Peyer's patch (tissue), 4 donors: ENCODE measurements around the gene LMO7. TPM values are rescaled to one million over a fixed set of nuclear protein-coding genes. Genes with fewer than 3 reads are reported as not detected.

Source experiments
- DNase-seq, 3 donors: peaks; one replicate each; pipeline ENCODE4 v3.0.0-alpha.2; 2017 to 2019
- H3K27ac ChIP-seq, 4 donors: fragments of 200-600 bp; sonication (generic); one replicate each; pipeline ENCODE4 v1.5.1; 2016 to 2019
- H3K27me3 ChIP-seq, 2 donors: fragments of 200-600 bp; sonication (generic); one replicate each; pipeline ENCODE4 v1.5.1; 2019
- H3K36me3 ChIP-seq, 3 donors: fragments of 200-600 bp; sonication (generic); one replicate each; pipeline ENCODE4 v1.5.1; 2016 to 2019
- H3K4me1 ChIP-seq, 4 donors: fragments of 200-600 bp; sonication (generic); one replicate each; pipeline ENCODE4 v1.5.1; 2016 to 2019
- H3K4me3 ChIP-seq, 4 donors: fragments of 200-600 bp; sonication (generic); 1 replicate in 3 of 4; 2 replicates in 1 of 4; pipeline ENCODE4 v1.5.1; 2016 to 2019; ENCODE audit warnings: mild to moderate bottlenecking in 1 of 4
- H3K9me3 ChIP-seq, 4 donors: fragments of 200-600 bp; sonication (generic); one replicate each; pipeline ENCODE4 v1.5.1; 2016 to 2019; ENCODE audit warnings: mild to moderate bottlenecking in 1 of 4
- CTCF ChIP-seq, 6 experiments: fragments of 450-650 bp in 4 of 6; fragments of 200-600 bp in 2 of 6; sonication (generic) in 1 of 6; IDR thresholded peaks; one replicate each; pipeline ENCODE4 v1.5.1; 2017 to 2019; ENCODE audit warnings: antibody characterized with exemption in 6 of 6, mild to moderate bottlenecking in 3 of 6, moderate library complexity in 1 of 6
- POLR2A ChIP-seq, 2 donors: fragments of 450-650 bp; IDR thresholded peaks; one replicate each; pipeline ENCODE4 v1.5.1; 2017; ENCODE audit warnings: antibody characterized with exemption in 2 of 2, mild to moderate bottlenecking in 2 of 2, moderate library complexity in 2 of 2
- total RNA-seq, 4 donors: library from RNA; depleted of rRNA; stranded (reverse); fragments of >200 nt; gene quantifications; one replicate each; pipeline ENCODE4 v1.1.0, GENCODE V29; 2016

The LMO7 gene
- total RNA-seq, 4 donors from 2014 or later = 74.3 to 365 (median 327) TPM

- H3K27me3 ChIP-seq = no peaks in the 10 kb centered on the region
- H3K27ac ChIP-seq = no peak overlapping the region
- DNase-seq = no peak
- H3K36me3 ChIP-seq = no peaks in the 10 kb centered on the region
- no peak overlapping the region for H3K4me3 ChIP-seq
- TF ChIP-seq CTCF (IDR thresholded peaks at IDR 0.05) = no peak
- H3K9me3 ChIP-seq = no peaks in the 10 kb centered on the region
- H3K4me1 ChIP-seq = no peaks in the 10 kb centered on the region
Measured at GRCh38 chr13:75745387-75745786, 109.3 kb downstream of the LMO7 start.

- TF ChIP-seq POLR2A (IDR thresholded peaks at IDR 0.05) = no peak
- Histone ChIP-seq H3K4me3 (no peak overlapping the region), H3K27ac (no peak overlapping the region), H3K4me1 (no peaks in the 10 kb centered on the region), H3K9me3 (no peaks in the 10 kb centered on the region), H3K27me3 (no peaks in the 10 kb centered on the region), H3K36me3 (no peaks in the 10 kb centered on the region)
- DNase-seq = no peak
Measured at GRCh38 chr13:75748874-75749273, 112.7 kb downstream of the LMO7 start.

- TF ChIP-seq POLR2A (IDR thresholded peaks at IDR 0.05) (no peak), CTCF (IDR thresholded peaks at IDR 0.05) (no peak)
Measured at GRCh38 chr13:75749407-75749806, 113.3 kb downstream of the LMO7 start.

GRCh38 chr13:75751350-75751749 lies 115.2 kb downstream of the LMO7 start:
- DNase-seq = no peak
- TF ChIP-seq POLR2A (IDR thresholded peaks at IDR 0.05) = no peak
- TF ChIP-seq CTCF (IDR thresholded peaks at IDR 0.05) = no peak
- H3K4me3 ChIP-seq = no peak overlapping the region
- H3K9me3 ChIP-seq = no peaks in the 10 kb centered on the region
- no peaks in the 10 kb centered on the region for H3K36me3 ChIP-seq
- H3K27me3 ChIP-seq = no peaks in the 10 kb centered on the region
- H3K4me1 ChIP-seq = no peaks in the 10 kb centered on the region
- H3K27ac ChIP-seq = no peak overlapping the region

More at GRCh38 chr13:75749407-75749806, 113.3 kb downstream of the LMO7 start:
- H3K4me1 ChIP-seq = no peaks in the 10 kb centered on the region
- H3K4me3 ChIP-seq = no peak overlapping the region
- H3K36me3 ChIP-seq = no peaks in the 10 kb centered on the region
- DNase-seq = no peak
- H3K27ac ChIP-seq = no peak overlapping the region
- H3K27me3 ChIP-seq = no peaks in the 10 kb centered on the region
- no peaks in the 10 kb centered on the region for H3K9me3 ChIP-seq

GRCh38 chr13:75752826-75753225 lies 116.7 kb downstream of the LMO7 start:
- H3K27ac ChIP-seq = no peak overlapping the region
- H3K9me3 ChIP-seq = no peaks in the 10 kb centered on the region
- DNase-seq = no peak
- no peaks in the 10 kb centered on the region for H3K4me1 ChIP-seq
- TF ChIP-seq POLR2A (IDR thresholded peaks at IDR 0.05) (no peak), CTCF (IDR thresholded peaks at IDR 0.05) (no peak)
- no peaks in the 10 kb centered on the region for H3K36me3 ChIP-seq
- no peaks in the 10 kb centered on the region for H3K27me3 ChIP-seq
- no peak overlapping the region for H3K4me3 ChIP-seq

GRCh38 chr13:75754936-75755335 lies 118.8 kb downstream of the LMO7 start:
- H3K27ac ChIP-seq = no peak overlapping the region
- no peak overlapping the region for H3K4me3 ChIP-seq
- H3K9me3 ChIP-seq = no peaks in the 10 kb centered on the region
- TF ChIP-seq POLR2A (IDR thresholded peaks at IDR 0.05) (no peak), CTCF (IDR thresholded peaks at IDR 0.05) (no peak)
- DNase-seq = no peak
- peaks cover 0 to 5% (median 0%) of the 10 kb centered on the region in 4 donors for H3K4me1 ChIP-seq
- no peaks in the 10 kb centered on the region for H3K36me3 ChIP-seq
- no peaks in the 10 kb centered on the region for H3K27me3 ChIP-seq
